ENCODE data around the gene UBFD1.

UBFD1 gene

GRCh38 chr16:23578101-23578830 lies 20.7 kb downstream of the UBFD1 start:
- H3K9me3 ChIP-seq (ENCODE audit: low read length): no peaks in the 10 kb centered on the region
- no peak for TF ChIP-seq CTCF (IDR thresholded peaks at IDR 0.05; ENCODE audit: low read length)
- TF ChIP-seq EZH2 (IDR thresholded peaks at IDR 0.05; ENCODE audit: borderline replicate concordance, low read length): no peak
- no peaks in the 10 kb centered on the region for H3K9me2 ChIP-seq (ENCODE audit: low read depth, low read length)
- no peaks in the 10 kb centered on the region for H3K27me3 ChIP-seq (ENCODE audit: insufficient read depth, low read length)
- H2AFZ ChIP-seq (ENCODE audit: low read length): no peak overlapping the region
- no peak overlapping the region for H3K27ac ChIP-seq (ENCODE audit: low read depth, low read length, poor library complexity, severe bottlenecking)
- no peak overlapping the region for H3K9ac ChIP-seq (ENCODE audit: low read length)
- H3K4me2 ChIP-seq (ENCODE audit: low read length): no peak overlapping the region
- H3K4me1 ChIP-seq (ENCODE audit: insufficient read depth, low read length, severe bottlenecking): no peaks in the 10 kb centered on the region
- peaks cover 44% of the 10 kb centered on the region for H3K36me3 ChIP-seq (ENCODE audit: insufficient read depth, low read length)
- H3K4me3 ChIP-seq (ENCODE audit: low read depth, low read length, poor library complexity, severe bottlenecking): no peak overlapping the region
- H3F3A ChIP-seq (ENCODE audit: insufficient read depth, low read length): no peaks in the 10 kb centered on the region
- no peaks in the 10 kb centered on the region for H4K20me1 ChIP-seq (ENCODE audit: insufficient read depth, low read length)
- H3K79me2 ChIP-seq (ENCODE audit: insufficient read depth, low read length): no peaks in the 10 kb centered on the region

GRCh38 chr16:23579371-23579770 lies 21.8 kb downstream of the UBFD1 start:
- H3K9ac ChIP-seq (ENCODE audit: low read length): no peak overlapping the region
- no peaks in the 10 kb centered on the region for H3K27me3 ChIP-seq (ENCODE audit: insufficient read depth, low read length)
- H3K27ac ChIP-seq (ENCODE audit: low read depth, low read length, poor library complexity, severe bottlenecking): no peak overlapping the region
- H4K20me1 ChIP-seq (ENCODE audit: insufficient read depth, low read length): no peaks in the 10 kb centered on the region
- no peak overlapping the region for H2AFZ ChIP-seq (ENCODE audit: low read length)
- H3K36me3 ChIP-seq (ENCODE audit: insufficient read depth, low read length): peaks cover 44% of the 10 kb centered on the region
- no peaks in the 10 kb centered on the region for H3F3A ChIP-seq (ENCODE audit: insufficient read depth, low read length)
- H3K4me3 ChIP-seq (ENCODE audit: low read depth, low read length, poor library complexity, severe bottlenecking): no peak overlapping the region
- no peaks in the 10 kb centered on the region for H3K79me2 ChIP-seq (ENCODE audit: insufficient read depth, low read length)
- no peaks in the 10 kb centered on the region for H3K9me3 ChIP-seq (ENCODE audit: low read length)
- no peak overlapping the region for H3K4me2 ChIP-seq (ENCODE audit: low read length)
- TF ChIP-seq EZH2 (IDR thresholded peaks at IDR 0.05; ENCODE audit: borderline replicate concordance, low read length) (no peak), CTCF (IDR thresholded peaks at IDR 0.05; ENCODE audit: low read length) (no peak)
- H3K4me1 ChIP-seq (ENCODE audit: insufficient read depth, low read length, severe bottlenecking): no peaks in the 10 kb centered on the region
- H3K9me2 ChIP-seq (ENCODE audit: low read depth, low read length): no peaks in the 10 kb centered on the region

- Histone ChIP-seq H3K36me3 (ENCODE audit: insufficient read depth, low read length) (peaks cover 50% of the 10 kb centered on the region), H3K9me2 (ENCODE audit: low read depth, low read length) (no peaks in the 10 kb centered on the region), H3K9me3 (ENCODE audit: low read length) (no peaks in the 10 kb centered on the region), H4K20me1 (ENCODE audit: insufficient read depth, low read length) (no peaks in the 10 kb centered on the region), H3K27me3 (ENCODE audit: insufficient read depth, low read length) (no peaks in the 10 kb centered on the region), H3K9ac (ENCODE audit: low read length) (no peak overlapping the region), H3K4me3 (ENCODE audit: low read depth, low read length, poor library complexity, severe bottlenecking) (no peak overlapping the region), H3K27ac (ENCODE audit: low read depth, low read length, poor library complexity, severe bottlenecking) (no peak overlapping the region), H3F3A (ENCODE audit: insufficient read depth, low read length) (no peaks in the 10 kb centered on the region), H3K79me2 (ENCODE audit: insufficient read depth, low read length) (no peaks in the 10 kb centered on the region), H2AFZ (ENCODE audit: low read length) (no peak overlapping the region), H3K4me2 (ENCODE audit: low read length) (no peak overlapping the region), H3K4me1 (ENCODE audit: insufficient read depth, low read length, severe bottlenecking) (no peaks in the 10 kb centered on the region)
- TF ChIP-seq EZH2 (IDR thresholded peaks at IDR 0.05; ENCODE audit: borderline replicate concordance, low read length): no peak
- TF ChIP-seq CTCF (IDR thresholded peaks at IDR 0.05; ENCODE audit: low read length): no peak
Observed at GRCh38 chr16:23580391-23580790, 22.9 kb downstream of the UBFD1 start.

Measured in OCI-LY1 (cell line).